Measurements from ENCODE around the gene INMT. TPM values are rescaled to one million over a fixed set of nuclear protein-coding genes. Genes with fewer than 3 reads are reported as not detected.

INMT gene
- total and polyA plus RNA-seq, 10 donors = 3.2 to 40.3 (median 15.6) TPM

- no peak overlapping the region for H3K4me3 ChIP-seq
- 78 to 100% (median 96%) methylated on average over 1 of the region's 1 CpG for WGBS, 5 donors
Measured at GRCh38 chr7:30721211-30721610, 30.7 kb upstream of the INMT start.

GRCh38 chr7:30722187-30722586 is 29.7 kb upstream of the INMT start:
- peaks cover 0 to 3% (median 0%) of the 10 kb centered on the region in 7 donors for H3K27me3 ChIP-seq (replicated peaks in 1 of 7)
- no peaks in the 10 kb centered on the region for H3K36me3 ChIP-seq
- intact Hi-C loops (cut with DNase I; ENCODE audit: low total_unique reads) = no loop called here
- no peak overlapping the region for H3K27ac ChIP-seq
- H3K4me1 ChIP-seq = peaks cover 0 to 11% (median 4%) of the 10 kb centered on the region in 6 donors
- no peak for TF ChIP-seq POLR2A (IDR thresholded peaks at IDR 0.05)
- TF ChIP-seq POLR2AphosphoS5 (IDR thresholded peaks at IDR 0.05) = no peak
- no peak for TF ChIP-seq CTCF (IDR thresholded peaks at IDR 0.05 in 8 of 11, conservative IDR thresholded peaks at IDR 0.05 in 3 of 11)
- peak; percentile 25 for DNase-seq
- H3K9me3 ChIP-seq = peaks cover 0 to 35% (median 18%) of the 10 kb centered on the region in 8 donors
- no peak overlapping the region for H3K4me3 ChIP-seq
- WGBS, 5 donors = 45 to 73% (median 70%) methylated on average over 2 of the region's 2 CpGs

More at GRCh38 chr7:30721211-30721610, 30.7 kb upstream of the INMT start:
- H3K4me1 ChIP-seq = peaks cover 0 to 1% (median 0%) of the 10 kb centered on the region in 6 donors
- H3K27me3 ChIP-seq (replicated peaks in 1 of 7) = peaks cover 0 to 3% (median 0%) of the 10 kb centered on the region in 7 donors
- TF ChIP-seq POLR2AphosphoS5 (IDR thresholded peaks at IDR 0.05) (no peak), CTCF (IDR thresholded peaks at IDR 0.05 in 8 of 11, conservative IDR thresholded peaks at IDR 0.05 in 3 of 11) (no peak), POLR2A (IDR thresholded peaks at IDR 0.05) (no peak)
- no peak overlapping the region for H3K27ac ChIP-seq
- H3K36me3 ChIP-seq = no peaks in the 10 kb centered on the region
- DNase-seq = peak; percentile 13
- intact Hi-C loops (cut with DNase I; ENCODE audit: low total_unique reads) = no loop called here
- peaks cover 0 to 42% (median 18%) of the 10 kb centered on the region in 8 donors for H3K9me3 ChIP-seq

- H3K36me3 ChIP-seq = no peaks in the 10 kb centered on the region
- TF ChIP-seq POLR2A (IDR thresholded peaks at IDR 0.05) (no peak), POLR2AphosphoS5 (IDR thresholded peaks at IDR 0.05) (no peak), CTCF (IDR thresholded peaks at IDR 0.05 in 8 of 11, conservative IDR thresholded peaks at IDR 0.05 in 3 of 11) (no peak)
- DNase-seq = peak; percentile 29
- H3K4me3 ChIP-seq = no peak overlapping the region
- H3K27ac ChIP-seq = no peak overlapping the region
- H3K9me3 ChIP-seq = peaks cover 0 to 30% (median 17%) of the 10 kb centered on the region in 8 donors
- intact Hi-C loops (cut with DNase I; ENCODE audit: low total_unique reads) = no loop called here
- H3K4me1 ChIP-seq = peaks cover 0 to 16% (median 5%) of the 10 kb centered on the region in 6 donors
- H3K27me3 ChIP-seq (replicated peaks in 1 of 7) = peaks cover 0 to 3% (median 0%) of the 10 kb centered on the region in 7 donors
Measured at GRCh38 chr7:30722671-30723070, 29.3 kb upstream of the INMT start.

GRCh38 chr7:30723776-30724175 is 28.2 kb upstream of the INMT start:
- TF ChIP-seq CTCF (IDR thresholded peaks at IDR 0.05 in 8 of 11, conservative IDR thresholded peaks at IDR 0.05 in 3 of 11) = no peak
- TF ChIP-seq POLR2A (IDR thresholded peaks at IDR 0.05) = no peak
- TF ChIP-seq POLR2AphosphoS5 (IDR thresholded peaks at IDR 0.05) = no peak
- Histone ChIP-seq H3K4me3 (no peak overlapping the region), H3K27me3 (replicated peaks in 1 of 7) (peaks cover 0 to 3% (median 0%) of the 10 kb centered on the region in 7 donors), H3K36me3 (no peaks in the 10 kb centered on the region), H3K27ac (no peak overlapping the region), H3K4me1 (peaks cover 0 to 24% (median 6%) of the 10 kb centered on the region in 6 donors), H3K9me3 (peaks cover 0 to 19% (median 6%) of the 10 kb centered on the region in 8 donors)
- peak; percentile 66 for DNase-seq
- 69 to 80% (median 72%) methylated on average over 3 to 4 of the region's 4 CpGs for WGBS, 5 donors
- intact Hi-C loops (cut with DNase I; ENCODE audit: low total_unique reads) = no loop called here
